Small intestine (tissue), 7 donors: ENCODE data around the gene TMEM135. TPM values are rescaled to one million over a fixed set of nuclear protein-coding genes. Genes with fewer than 3 reads are reported as not detected.
"Not testable (repeated sequence)": the region's sequence is repeated elsewhere in the genome, so short reads cannot be mapped to it uniquely, and the experiment has no call there.

Experiments used
- DNase-seq, 2 donors: peaks; one replicate each; pipeline versions ENCODE4 v3.0.0 to v3.0.0-alpha.2; 2013
- FAIRE-seq: peaks from 2 replicates; lab custom pipeline; 2012; peaks lifted over from hg19 to GRCh38; lab: Jason Lieb, UNC
- H3K27ac ChIP-seq, 3 donors: one replicate each; pipeline ENCODE4 v1.5.1; 2013; ENCODE audit warnings: low read length in 2 of 3, mild to moderate bottlenecking in 2 of 3, control low read depth in 1 of 3, inconsistent platforms in 1 of 3, low read depth in 1 of 3, moderate library complexity in 1 of 3
- H3K27me3 ChIP-seq, 3 donors: one replicate each; pipeline ENCODE4 v1.6.1; 2013; ENCODE audit warnings: low read length in 3 of 3, inconsistent platforms in 1 of 3; ENCODE audit not compliant: control insufficient read depth in 3 of 3, insufficient read depth in 3 of 3
- H3K36me3 ChIP-seq, 3 donors: one replicate each; pipeline ENCODE4 v1.6.1; 2013; ENCODE audit warnings: low read length in 3 of 3, inconsistent platforms in 1 of 3, low read depth in 1 of 3, mild to moderate bottlenecking in 1 of 3, moderate library complexity in 1 of 3; ENCODE audit not compliant: control insufficient read depth in 3 of 3, insufficient read depth in 2 of 3
- H3K4me1 ChIP-seq, 3 donors: one replicate each; pipeline ENCODE4 v1.6.1; 2013; ENCODE audit warnings: low read length in 2 of 3, inconsistent platforms in 1 of 3, low read depth in 1 of 3, mild to moderate bottlenecking in 1 of 3, moderate library complexity in 1 of 3; ENCODE audit not compliant: control insufficient read depth in 3 of 3, insufficient read depth in 2 of 3
- H3K4me3 ChIP-seq, 3 donors: one replicate each; pipeline ENCODE4 v1.5.1; 2013; ENCODE audit warnings: low read length in 3 of 3, control low read depth in 1 of 3, inconsistent platforms in 1 of 3, low read depth in 1 of 3, mild to moderate bottlenecking in 1 of 3, moderate library complexity in 1 of 3
- H3K9me3 ChIP-seq, 2 donors: one replicate each; pipeline ENCODE4 v1.6.1; 2013; ENCODE audit warnings: low read depth in 1 of 2, low read length in 1 of 2; ENCODE audit not compliant: control insufficient read depth in 2 of 2, insufficient read depth in 1 of 2
- WGBS, 3 donors: extraction: QIAGEN DNeasy Blood & Tissue Kit; methylation state at CpG; one replicate each; pipeline ENCODE4 v1.1.7; 2013; 5-methylcytosine and 5-hydroxymethylcytosine counted together
- polyA plus RNA-seq, 4 donors: library from polyadenylated mRNA; stranded (reverse) in 3 of 4; unstranded in 1 of 4; fragments of 200-250 nt in 3 of 4; fragments of 120-200 nt in 1 of 4; gene quantifications; one replicate each; pipeline versions ENCODE4 v1.2.1 to v1.2.3, GENCODE V29; 2013
- donor health status: healthy with polysubstance abuse.
- donor health status: control.
- donor health status: control.
- donor health status: Bipolar disorder and iron deficiency.
- donor health status: healthy.

The TMEM135 gene
- polyA plus RNA-seq, 4 donors: 11.3 to 22.6 (median 14.1) TPM

GRCh38 chr11:87181143-87181542 lies 143.4 kb downstream of the TMEM135 start:
- Histone ChIP-seq H3K9me3 (peaks cover 0 to 8% of the 10 kb centered on the region in 2 donors), H3K27ac (no peak overlapping the region), H3K36me3 (peaks cover 0 to 4% (median 3%) of the 10 kb centered on the region in 3 donors), H3K4me3 (no peak overlapping the region), H3K4me1 (no peaks in the 10 kb centered on the region), H3K27me3 (no peaks in the 10 kb centered on the region)
- 48 to 72% (median 71%) methylated on average over 3 of the region's 3 CpGs for WGBS, 3 donors
- FAIRE-seq (no peak), DNase-seq (no peak)

GRCh38 chr11:87185228-87185627 lies 147.5 kb downstream of the TMEM135 start:
- Histone ChIP-seq H3K4me1 (no peaks in the 10 kb centered on the region), H3K36me3 (no peaks in the 10 kb centered on the region), H3K4me3 (no peak overlapping the region), H3K9me3 (no peaks in the 10 kb centered on the region), H3K27me3 (no peaks in the 10 kb centered on the region), H3K27ac (no peak overlapping the region)
- FAIRE-seq (no peak), DNase-seq (no peak)
- whole genome bisulfite sequencing, 3 donors: 89 to 92% (median 90%) methylated on average over 2 of the region's 2 CpGs

GRCh38 chr11:87187076-87187475 lies 149.3 kb downstream of the TMEM135 start:
- H3K4me3 ChIP-seq: no peak overlapping the region
- DNase-seq: no peak
- H3K27me3 ChIP-seq: no peaks in the 10 kb centered on the region
- H3K27ac ChIP-seq: no peak overlapping the region
- no peaks in the 10 kb centered on the region for H3K9me3 ChIP-seq
- H3K36me3 ChIP-seq: no peaks in the 10 kb centered on the region
- WGBS, 3 donors: 92 to 96% (median 96%) methylated on average over 2 of the region's 2 CpGs
- no peaks in the 10 kb centered on the region for H3K4me1 ChIP-seq
- no peak for FAIRE-seq

- no peak for FAIRE-seq
- 86 to 96% (median 93%) methylated on average over 2 of the region's 2 CpGs for WGBS, 3 donors
- H3K4me1 ChIP-seq: no peaks in the 10 kb centered on the region
- no peaks in the 10 kb centered on the region for H3K36me3 ChIP-seq
- H3K4me3 ChIP-seq: no peak overlapping the region
- H3K9me3 ChIP-seq: no peaks in the 10 kb centered on the region
- H3K27ac ChIP-seq: no peak overlapping the region
- no peaks in the 10 kb centered on the region for H3K27me3 ChIP-seq
- no peak for DNase-seq
Measured at GRCh38 chr11:87187930-87188329, 150.2 kb downstream of the TMEM135 start.

- FAIRE-seq: not testable (repeated sequence)
Measured at GRCh38 chr11:87188396-87188795, 150.7 kb downstream of the TMEM135 start.

GRCh38 chr11:87188921-87189320 lies 151.2 kb downstream of the TMEM135 start:
- 91 to 99% (median 99%) methylated on average over 3 of the region's 3 CpGs for WGBS, 3 donors
- FAIRE-seq: not testable (repeated sequence)

More at GRCh38 chr11:87188396-87188795, 150.7 kb downstream of the TMEM135 start:
- DNase-seq, H3K4me3 ChIP-seq, H3K27ac ChIP-seq, H3K27me3 ChIP-seq, H3K9me3 ChIP-seq, H3K36me3 ChIP-seq, H3K4me1 ChIP-seq: not testable (repeated sequence)
- WGBS, 3 donors: 91 to 98% (median 96%) methylated on average over 8 of the region's 8 CpGs

GRCh38 chr11:87190071-87190470 lies 152.3 kb downstream of the TMEM135 start:
- Histone ChIP-seq H3K4me3 (no peak overlapping the region), H3K36me3 (no peaks in the 10 kb centered on the region), H3K9me3 (no peaks in the 10 kb centered on the region), H3K27ac (no peak overlapping the region), H3K4me1 (no peaks in the 10 kb centered on the region), H3K27me3 (no peaks in the 10 kb centered on the region)
- DNase-seq (no peak), FAIRE-seq (no peak)
- WGBS, 3 donors: 92 to 94% (median 93%) methylated on average over 1 of the region's 1 CpG

More at GRCh38 chr11:87188921-87189320, 151.2 kb downstream of the TMEM135 start:
- not testable (repeated sequence) for H3K27ac ChIP-seq, H3K36me3 ChIP-seq, H3K4me1 ChIP-seq, H3K9me3 ChIP-seq, DNase-seq, H3K4me3 ChIP-seq, H3K27me3 ChIP-seq

- H3K27me3 ChIP-seq: no peaks in the 10 kb centered on the region
- no peaks in the 10 kb centered on the region for H3K4me1 ChIP-seq
- WGBS, 3 donors: 65 to 88% (median 82%) methylated on average over 2 of the region's 2 CpGs
- H3K27ac ChIP-seq: no peak overlapping the region
- no peaks in the 10 kb centered on the region for H3K36me3 ChIP-seq
- FAIRE-seq (no peak), DNase-seq (no peak)
- H3K4me3 ChIP-seq: no peak overlapping the region
- no peaks in the 10 kb centered on the region for H3K9me3 ChIP-seq
Measured at GRCh38 chr11:87193756-87194470, 156.2 kb downstream of the TMEM135 start.
